Measurements from ENCODE around the gene XPO6.
"Not testable (repeated sequence)": the region's sequence is repeated elsewhere in the genome, so short reads cannot be mapped to it uniquely, and the experiment has no call there.

The XPO6 gene

DNA sequence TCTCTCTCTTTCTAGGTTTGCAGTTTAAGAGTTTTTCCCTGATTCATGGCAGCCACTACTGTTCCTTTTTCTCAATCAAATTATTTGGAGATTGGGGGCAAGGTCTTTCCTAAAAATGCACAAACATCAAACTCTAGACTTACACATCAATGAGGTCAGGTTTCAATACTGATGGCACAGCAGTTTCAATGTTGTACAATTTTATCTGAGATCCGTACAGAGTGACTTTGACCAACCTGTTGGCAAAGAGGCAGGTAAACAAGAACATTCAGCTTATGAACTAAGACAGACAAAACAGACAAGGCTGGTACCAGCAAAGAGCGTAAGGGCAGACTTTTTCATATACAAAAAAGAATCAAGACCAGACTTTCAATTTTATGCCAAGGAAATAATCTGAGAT, 90.2 kb downstream of the XPO6 start:
- H3K4me2 ChIP-seq (ENCODE audit: low read length) = no peak overlapping the region

GRCh38 chr16:28120754-28121153, 91.0 kb downstream of the XPO6 start:
- no peak for DNase-seq
- no peak overlapping the region for H3K23ac ChIP-seq (ENCODE audit: low read length)
- H4K8ac ChIP-seq (ENCODE audit: low read depth, low read length) = no peak overlapping the region
- no peak overlapping the region for H3K4me3 ChIP-seq (ENCODE audit: low read length)
- H3K27ac ChIP-seq (ENCODE audit: low read depth, low read length) = no peak overlapping the region
- H3K9ac ChIP-seq (ENCODE audit: low read length) = no peak overlapping the region
- no CpG with 5 or more reads among the region's 3 CpGs for WGBS (ENCODE audit: extremely low coverage, insufficient coverage, low lambda C conversion rate)
- H2AK5ac ChIP-seq (ENCODE audit: low read length) = no peak overlapping the region
- no peaks in the 10 kb centered on the region for H3K4me1 ChIP-seq (ENCODE audit: control insufficient read depth, low read depth, low read length)
- no peak overlapping the region for H3K18ac ChIP-seq (ENCODE audit: low read length)
- H2BK5ac ChIP-seq (ENCODE audit: low read length) = no peak overlapping the region
- H3K36me3 ChIP-seq (ENCODE audit: control insufficient read depth, insufficient read depth, low read length) = peaks cover 4% of the 10 kb centered on the region
- no peaks in the 10 kb centered on the region for H3K79me2 ChIP-seq (ENCODE audit: control insufficient read depth, insufficient read depth, low read length)
- no peak overlapping the region for H3K56ac ChIP-seq (ENCODE audit: low read length)
- no peak overlapping the region for H2BK15ac ChIP-seq (replicated peaks; ENCODE audit: low read depth)
- H3K4ac ChIP-seq (ENCODE audit: low read depth, low read length) = no peak overlapping the region
- H4K5ac ChIP-seq (ENCODE audit: low read length) = no peak overlapping the region
- H3K27me3 ChIP-seq (ENCODE audit: insufficient read depth, low read length, poor library complexity) = no peaks in the 10 kb centered on the region
- H2BK120ac ChIP-seq (ENCODE audit: low read depth, low read length) = no peak overlapping the region
- no peaks in the 10 kb centered on the region for H3K79me1 ChIP-seq (ENCODE audit: low read length)
- H3K4me2 ChIP-seq (ENCODE audit: low read length) = no peak overlapping the region

More for the DNA sequence above, 90.2 kb downstream of the XPO6 start:
- H3K4me1 ChIP-seq (ENCODE audit: control insufficient read depth, low read depth, low read length) = no peaks in the 10 kb centered on the region
- no peak overlapping the region for H3K9ac ChIP-seq (ENCODE audit: low read length)
- H3K27me3 ChIP-seq (ENCODE audit: insufficient read depth, low read length, poor library complexity) = no peaks in the 10 kb centered on the region
- no peaks in the 10 kb centered on the region for H3K79me1 ChIP-seq (ENCODE audit: low read length)
- no peak overlapping the region for H4K8ac ChIP-seq (ENCODE audit: low read depth, low read length)
- H3K23ac ChIP-seq (ENCODE audit: low read length) = no peak overlapping the region
- H2BK5ac ChIP-seq (ENCODE audit: low read length) = no peak overlapping the region
- no peak overlapping the region for H4K5ac ChIP-seq (ENCODE audit: low read length)
- H3K36me3 ChIP-seq (ENCODE audit: control insufficient read depth, insufficient read depth, low read length) = peaks cover 5% of the 10 kb centered on the region
- no peaks in the 10 kb centered on the region for H3K79me2 ChIP-seq (ENCODE audit: control insufficient read depth, insufficient read depth, low read length)
- H2BK15ac ChIP-seq (replicated peaks; ENCODE audit: low read depth) = no peak overlapping the region
- no peak overlapping the region for H3K4ac ChIP-seq (ENCODE audit: low read depth, low read length)
- no peak overlapping the region for H2AK5ac ChIP-seq (ENCODE audit: low read length)
- no peak overlapping the region for H3K18ac ChIP-seq (ENCODE audit: low read length)
- no peak overlapping the region for H3K56ac ChIP-seq (ENCODE audit: low read length)
- H2BK120ac ChIP-seq (ENCODE audit: low read depth, low read length) = no peak overlapping the region
- no peak for DNase-seq
- no peak overlapping the region for H3K4me3 ChIP-seq (ENCODE audit: low read length)
- H3K27ac ChIP-seq (ENCODE audit: low read depth, low read length) = no peak overlapping the region
- no CpG with 5 or more reads among the region's 2 CpGs for WGBS (ENCODE audit: extremely low coverage, insufficient coverage, low lambda C conversion rate)

DNA sequence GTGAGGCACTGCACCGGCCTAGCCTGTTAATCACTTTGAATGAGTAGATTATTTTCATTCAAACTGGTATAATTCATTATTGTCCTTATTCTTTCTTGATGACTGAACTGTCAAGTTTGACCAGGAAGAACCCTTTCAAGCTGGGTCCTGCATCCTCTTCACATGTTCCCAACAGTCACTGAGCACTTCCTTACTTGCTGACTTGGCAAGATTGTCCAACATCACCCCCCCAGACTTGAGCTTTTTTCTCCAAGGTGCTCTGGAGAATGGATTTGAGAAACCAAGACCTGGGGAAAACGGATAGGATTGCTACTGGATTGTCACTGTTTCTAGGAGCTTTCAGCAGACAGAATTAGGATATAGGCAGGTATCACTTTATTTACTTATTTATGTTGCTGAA, 93.1 kb downstream of the XPO6 start:
- Histone ChIP-seq H3K4ac (ENCODE audit: low read depth, low read length) (no peak overlapping the region), H2BK120ac (ENCODE audit: low read depth, low read length) (no peak overlapping the region), H3K18ac (ENCODE audit: low read length) (no peak overlapping the region), H3K23ac (ENCODE audit: low read length) (no peak overlapping the region), H3K9ac (ENCODE audit: low read length) (no peak overlapping the region), H2AK5ac (ENCODE audit: low read length) (no peak overlapping the region), H3K79me1 (ENCODE audit: low read length) (no peaks in the 10 kb centered on the region), H4K8ac (ENCODE audit: low read depth, low read length) (no peak overlapping the region), H3K27ac (ENCODE audit: low read depth, low read length) (no peak overlapping the region), H2BK5ac (ENCODE audit: low read length) (no peak overlapping the region), H2BK15ac (replicated peaks; ENCODE audit: low read depth) (no peak overlapping the region), H3K27me3 (ENCODE audit: insufficient read depth, low read length, poor library complexity) (no peaks in the 10 kb centered on the region), H3K4me3 (ENCODE audit: low read length) (no peak overlapping the region), H3K56ac (ENCODE audit: low read length) (no peak overlapping the region), H3K79me2 (ENCODE audit: control insufficient read depth, insufficient read depth, low read length) (no peaks in the 10 kb centered on the region), H3K36me3 (ENCODE audit: control insufficient read depth, insufficient read depth, low read length) (no peaks in the 10 kb centered on the region), H4K5ac (ENCODE audit: low read length) (no peak overlapping the region), H3K4me2 (ENCODE audit: low read length) (no peak overlapping the region), H3K4me1 (ENCODE audit: control insufficient read depth, low read depth, low read length) (no peaks in the 10 kb centered on the region)
- DNase-seq = no peak
- WGBS (ENCODE audit: extremely low coverage, insufficient coverage, low lambda C conversion rate) = no CpG with 5 or more reads among the region's 2 CpGs

- no peaks in the 10 kb centered on the region for H3K79me2 ChIP-seq (ENCODE audit: control insufficient read depth, insufficient read depth, low read length)
- H3K56ac ChIP-seq (ENCODE audit: low read length) = no peak overlapping the region
- H3K9ac ChIP-seq (ENCODE audit: low read length) = no peak overlapping the region
- no peak overlapping the region for H4K5ac ChIP-seq (ENCODE audit: low read length)
- no peaks in the 10 kb centered on the region for H3K4me1 ChIP-seq (ENCODE audit: control insufficient read depth, low read depth, low read length)
- H3K27me3 ChIP-seq (ENCODE audit: insufficient read depth, low read length, poor library complexity) = no peaks in the 10 kb centered on the region
- H3K23ac ChIP-seq (ENCODE audit: low read length) = no peak overlapping the region
- no peak overlapping the region for H2BK5ac ChIP-seq (ENCODE audit: low read length)
- no peaks in the 10 kb centered on the region for H3K36me3 ChIP-seq (ENCODE audit: control insufficient read depth, insufficient read depth, low read length)
- H3K18ac ChIP-seq (ENCODE audit: low read length) = no peak overlapping the region
- H3K4me2 ChIP-seq (ENCODE audit: low read length) = no peak overlapping the region
- H4K8ac ChIP-seq (ENCODE audit: low read depth, low read length) = no peak overlapping the region
- no peak overlapping the region for H3K4ac ChIP-seq (ENCODE audit: low read depth, low read length)
- no peak for DNase-seq
- no peak overlapping the region for H3K27ac ChIP-seq (ENCODE audit: low read depth, low read length)
- no peaks in the 10 kb centered on the region for H3K79me1 ChIP-seq (ENCODE audit: low read length)
- no peak overlapping the region for H3K4me3 ChIP-seq (ENCODE audit: low read length)
- H2BK15ac ChIP-seq (replicated peaks; ENCODE audit: low read depth) = no peak overlapping the region
- no peak overlapping the region for H2BK120ac ChIP-seq (ENCODE audit: low read depth, low read length)
- WGBS (ENCODE audit: extremely low coverage, insufficient coverage, low lambda C conversion rate) = no CpG with 5 or more reads among the region's 6 CpGs
- H2AK5ac ChIP-seq (ENCODE audit: low read length) = no peak overlapping the region
These were observed 94.6 kb downstream of the XPO6 start for GRCh38 chr16:28117168-28117565.

DNA sequence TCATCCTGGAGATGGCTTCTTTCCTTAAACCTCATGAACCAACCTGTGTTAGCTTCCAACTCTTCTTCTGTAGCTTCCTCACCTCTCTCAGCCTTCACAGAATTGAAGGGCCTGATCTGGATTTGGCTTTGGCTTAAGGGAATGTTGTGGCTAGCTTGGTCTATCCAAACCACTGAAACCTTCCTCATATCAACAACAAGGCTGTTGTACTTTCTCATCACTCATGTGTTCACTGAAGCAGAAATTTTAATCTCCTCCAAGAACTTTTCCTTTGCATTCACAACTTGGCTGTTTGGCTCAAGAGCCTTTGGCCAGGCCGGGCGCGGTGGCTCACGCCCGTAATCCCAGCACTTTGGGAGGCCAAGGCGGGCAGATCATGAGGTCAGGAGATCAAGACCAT, 95.9 kb downstream of the XPO6 start:
- not testable (repeated sequence) for H3K4me3 ChIP-seq (ENCODE audit: low read length); H3K27ac ChIP-seq (ENCODE audit: low read depth, low read length); H2BK5ac ChIP-seq (ENCODE audit: low read length); DNase-seq; H3K4me2 ChIP-seq (ENCODE audit: low read length); H3K9ac ChIP-seq (ENCODE audit: low read length); H3K18ac ChIP-seq (ENCODE audit: low read length); H3K79me2 ChIP-seq (ENCODE audit: control insufficient read depth, insufficient read depth, low read length); H3K4ac ChIP-seq (ENCODE audit: low read depth, low read length); H2BK120ac ChIP-seq (ENCODE audit: low read depth, low read length); H4K5ac ChIP-seq (ENCODE audit: low read length); H3K27me3 ChIP-seq (ENCODE audit: insufficient read depth, low read length, poor library complexity); H3K79me1 ChIP-seq (ENCODE audit: low read length); H3K4me1 ChIP-seq (ENCODE audit: control insufficient read depth, low read depth, low read length); H3K56ac ChIP-seq (ENCODE audit: low read length); H2AK5ac ChIP-seq (ENCODE audit: low read length); H3K23ac ChIP-seq (ENCODE audit: low read length); H4K8ac ChIP-seq (ENCODE audit: low read depth, low read length); H2BK15ac ChIP-seq (replicated peaks; ENCODE audit: low read depth); H3K36me3 ChIP-seq (ENCODE audit: control insufficient read depth, insufficient read depth, low read length)
- no CpG with 5 or more reads among the region's 6 CpGs for WGBS (ENCODE audit: extremely low coverage, insufficient coverage, low lambda C conversion rate)

DNA sequence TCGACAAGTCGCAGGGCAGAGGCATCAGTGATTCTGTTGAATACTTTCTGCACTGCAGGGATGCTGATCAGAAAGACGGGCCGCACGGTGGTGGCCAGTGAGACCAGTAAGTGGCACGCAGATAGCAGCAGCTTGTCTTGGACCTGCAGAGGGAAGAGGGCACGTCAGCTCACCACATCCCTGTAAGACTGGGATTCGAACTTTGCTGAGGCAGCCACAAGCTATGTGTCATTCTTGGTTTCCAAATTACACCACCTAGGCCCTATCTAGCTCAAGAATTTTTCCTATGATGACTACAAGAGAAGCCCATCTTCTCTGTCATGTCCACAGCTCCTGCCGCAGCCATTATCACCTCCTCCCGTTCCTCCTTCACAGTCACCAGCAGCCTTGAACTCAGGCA, 98.9 kb downstream of the XPO6 start:
- H3K79me1 ChIP-seq (ENCODE audit: low read length) = peaks cover 2% of the 10 kb centered on the region
- H3K4me1 ChIP-seq (ENCODE audit: control insufficient read depth, low read depth, low read length) = no peaks in the 10 kb centered on the region
- DNase-seq = no peak
- no peaks in the 10 kb centered on the region for H3K79me2 ChIP-seq (ENCODE audit: control insufficient read depth, insufficient read depth, low read length)
- H2BK15ac ChIP-seq (replicated peaks; ENCODE audit: low read depth) = no peak overlapping the region
- no peak overlapping the region for H3K4me2 ChIP-seq (ENCODE audit: low read length)
- no CpG with 5 or more reads among the region's 10 CpGs for WGBS (ENCODE audit: extremely low coverage, insufficient coverage, low lambda C conversion rate)
- H3K56ac ChIP-seq (ENCODE audit: low read length) = no peak overlapping the region
- H3K36me3 ChIP-seq (ENCODE audit: control insufficient read depth, insufficient read depth, low read length) = peaks cover 1% of the 10 kb centered on the region
- no peak overlapping the region for H4K5ac ChIP-seq (ENCODE audit: low read length)
- no peak overlapping the region for H3K4ac ChIP-seq (ENCODE audit: low read depth, low read length)
- H3K23ac ChIP-seq (ENCODE audit: low read length) = no peak overlapping the region
- H3K18ac ChIP-seq (ENCODE audit: low read length) = no peak overlapping the region
- H2BK120ac ChIP-seq (ENCODE audit: low read depth, low read length) = no peak overlapping the region
- no peak overlapping the region for H2AK5ac ChIP-seq (ENCODE audit: low read length)
- no peak overlapping the region for H2BK5ac ChIP-seq (ENCODE audit: low read length)
- no peak overlapping the region for H3K4me3 ChIP-seq (ENCODE audit: low read length)
- no peak overlapping the region for H3K27ac ChIP-seq (ENCODE audit: low read depth, low read length)
- H3K9ac ChIP-seq (ENCODE audit: low read length) = no peak overlapping the region
- H3K27me3 ChIP-seq (ENCODE audit: insufficient read depth, low read length, poor library complexity) = no peaks in the 10 kb centered on the region
- H4K8ac ChIP-seq (ENCODE audit: low read depth, low read length) = no peak overlapping the region
